VCaP (cell line): ENCODE results near the gene S100A7.
"Not testable (repeated sequence)": the region's sequence is repeated elsewhere in the genome, so short reads cannot be mapped to it uniquely, and the experiment has no call there.

ENCODE experiments used
- H3K27ac ChIP-seq: fragments of 450-650 bp; 2 replicates; pipeline ENCODE4 v1.5.1; 2017
- CTCF ChIP-seq: fragments of 450-650 bp; conservative IDR thresholded peaks from 2 replicates; pipeline ENCODE4 v1.5.1; 2017; ENCODE audit warnings: mild to moderate bottlenecking, moderate library complexity

The S100A7 gene

GRCh38 chr1:153429266-153430165, 30.9 kb downstream of the S100A7 start:
- H3K27ac ChIP-seq, result no peak overlapping the region
- TF ChIP-seq CTCF, result no peak

DNA sequence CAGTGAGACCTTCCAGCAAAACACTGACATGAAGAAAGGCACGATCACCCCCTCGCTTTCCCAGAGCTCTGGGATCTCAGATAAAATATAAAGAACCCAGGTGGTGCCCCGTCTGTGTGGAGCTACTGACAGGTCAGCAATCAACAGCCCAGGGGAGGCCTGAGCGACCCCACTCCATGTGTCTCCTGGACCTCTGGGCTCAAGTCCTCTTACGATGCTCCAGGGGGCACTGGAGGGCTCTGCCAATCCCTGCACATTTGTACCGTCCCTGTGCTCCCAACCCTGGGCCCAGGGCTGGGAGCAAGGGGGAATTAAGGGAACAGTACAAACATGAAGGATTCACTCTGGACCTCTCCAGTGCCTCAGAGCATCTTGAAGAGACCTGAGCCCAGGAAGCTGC, 31.7 kb downstream of the S100A7 start:
- no peak for TF ChIP-seq CTCF
- H3K27ac ChIP-seq, result no peak overlapping the region

DNA sequence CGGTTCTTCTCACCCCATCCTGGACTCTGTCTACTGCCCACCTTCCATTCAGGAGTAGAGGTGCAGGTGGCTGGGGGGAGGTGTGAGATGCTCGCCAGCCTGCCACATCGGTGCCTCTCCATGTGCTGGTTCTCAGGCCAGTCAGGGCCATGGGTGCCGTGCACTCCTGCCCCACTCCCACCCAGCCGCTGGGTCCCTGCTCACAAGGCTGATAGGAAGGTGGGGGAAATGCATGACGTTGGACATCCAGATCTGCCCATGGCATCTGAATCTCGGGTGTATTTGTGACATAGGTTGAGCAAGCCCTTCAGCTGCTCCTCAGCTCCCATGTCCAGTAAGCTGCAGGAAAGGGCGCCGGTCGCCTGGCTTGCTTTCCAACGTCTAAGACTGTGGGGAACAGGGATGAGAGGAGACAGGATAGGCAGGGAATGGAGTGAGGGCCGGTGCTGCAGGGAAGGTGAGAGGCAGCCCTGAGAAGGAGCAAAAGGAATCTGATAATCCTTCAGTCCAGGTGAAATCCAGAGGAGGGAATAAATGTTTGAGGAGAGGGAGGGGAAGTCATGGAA, 32.3 kb downstream of the S100A7 start:
- no peak for TF ChIP-seq CTCF
- H3K27ac ChIP-seq, result no peak overlapping the region

DNA sequence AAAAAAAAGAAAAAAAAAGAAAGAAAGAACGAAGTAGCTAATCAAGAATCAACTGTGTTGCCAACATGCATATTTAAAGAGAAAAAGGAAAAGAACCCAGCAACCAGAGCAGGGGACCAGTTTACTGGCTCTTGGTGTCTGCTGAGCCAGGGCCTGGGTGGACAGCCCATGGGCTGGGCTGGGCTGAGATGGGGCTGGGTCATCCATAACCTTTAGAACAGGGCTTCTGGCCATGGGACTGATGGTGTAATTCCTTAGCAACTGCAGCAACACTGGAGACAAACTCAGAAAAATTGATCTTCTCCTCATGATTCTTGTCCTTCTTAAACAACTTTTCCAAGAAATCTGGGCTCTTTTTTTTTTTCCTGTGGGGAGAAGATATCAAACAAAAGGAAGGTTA, 33.6 kb downstream of the S100A7 start:
- no peak for TF ChIP-seq CTCF
- no peak overlapping the region for H3K27ac ChIP-seq

DNA sequence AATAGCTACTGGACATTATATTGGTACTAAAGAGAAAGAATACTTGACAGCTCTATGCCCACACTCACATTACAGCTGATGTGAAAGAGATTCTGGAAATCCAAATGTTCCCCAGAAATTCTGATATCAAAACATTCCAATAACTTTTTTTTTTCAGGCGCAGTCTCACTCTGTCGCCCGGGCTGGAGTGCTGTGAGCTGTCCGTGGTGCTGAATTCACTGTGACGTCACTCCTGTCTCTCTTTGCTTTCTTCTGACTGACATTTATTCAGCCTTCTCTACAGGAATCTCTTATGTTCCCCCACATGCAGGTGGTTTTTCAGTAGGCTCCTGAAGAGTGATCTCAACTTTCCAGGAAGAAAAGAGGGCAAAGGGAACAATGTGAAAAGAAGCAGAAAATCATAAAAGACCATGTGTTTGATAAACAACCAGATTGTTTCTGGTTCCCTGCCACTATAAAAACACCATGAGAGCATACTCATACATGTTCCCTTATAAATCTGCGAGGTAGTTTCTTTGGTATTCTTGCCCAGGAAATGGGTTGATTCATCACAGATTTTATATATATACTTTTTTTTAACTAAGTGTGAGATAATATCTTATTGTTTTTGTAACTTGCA, 37.9 kb downstream of the S100A7 start:
- no peak for TF ChIP-seq CTCF

DNA sequence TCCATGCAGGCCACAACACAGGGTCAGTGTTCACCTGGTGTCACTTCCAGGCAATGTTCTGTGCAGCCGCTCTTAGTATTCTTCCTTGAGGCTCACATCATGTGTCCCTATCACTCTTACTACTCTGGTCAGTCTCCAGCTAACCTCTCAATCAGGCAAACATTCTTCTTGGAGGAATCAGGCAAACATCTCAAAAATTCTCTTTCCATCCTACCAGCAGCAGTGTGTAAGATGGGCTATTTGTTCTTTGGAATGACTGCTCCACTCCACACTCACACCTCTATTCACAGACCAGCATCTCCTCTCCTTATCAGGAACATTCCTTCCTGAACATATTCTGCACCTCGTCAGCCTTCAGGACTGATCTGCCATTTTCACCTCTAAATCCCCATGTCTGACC, 40.1 kb downstream of the S100A7 start:
- H3K27ac ChIP-seq, result no peak overlapping the region
- no peak for TF ChIP-seq CTCF

More for the DNA sequence above, 37.9 kb downstream of the S100A7 start:
- no peak overlapping the region for H3K27ac ChIP-seq

DNA sequence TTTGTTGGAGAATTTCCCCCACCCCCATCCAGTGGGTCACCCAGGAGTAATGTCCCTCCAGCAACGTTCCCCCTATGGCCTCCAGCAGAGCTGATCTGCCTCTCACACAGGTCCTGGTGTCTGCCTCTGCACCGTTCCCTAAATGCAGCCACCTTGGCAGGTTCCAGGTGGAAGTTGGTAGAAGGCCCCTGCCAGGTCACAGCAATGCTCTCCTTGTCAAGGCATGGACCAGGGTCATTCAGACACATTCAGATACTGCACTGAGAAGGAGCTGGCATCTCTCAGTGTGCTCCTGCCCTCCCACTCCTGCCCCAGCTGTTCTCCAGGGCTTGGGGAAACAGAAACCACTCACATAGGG, 41.0 kb downstream of the S100A7 start:
- not testable (repeated sequence) for H3K27ac ChIP-seq

DNA sequence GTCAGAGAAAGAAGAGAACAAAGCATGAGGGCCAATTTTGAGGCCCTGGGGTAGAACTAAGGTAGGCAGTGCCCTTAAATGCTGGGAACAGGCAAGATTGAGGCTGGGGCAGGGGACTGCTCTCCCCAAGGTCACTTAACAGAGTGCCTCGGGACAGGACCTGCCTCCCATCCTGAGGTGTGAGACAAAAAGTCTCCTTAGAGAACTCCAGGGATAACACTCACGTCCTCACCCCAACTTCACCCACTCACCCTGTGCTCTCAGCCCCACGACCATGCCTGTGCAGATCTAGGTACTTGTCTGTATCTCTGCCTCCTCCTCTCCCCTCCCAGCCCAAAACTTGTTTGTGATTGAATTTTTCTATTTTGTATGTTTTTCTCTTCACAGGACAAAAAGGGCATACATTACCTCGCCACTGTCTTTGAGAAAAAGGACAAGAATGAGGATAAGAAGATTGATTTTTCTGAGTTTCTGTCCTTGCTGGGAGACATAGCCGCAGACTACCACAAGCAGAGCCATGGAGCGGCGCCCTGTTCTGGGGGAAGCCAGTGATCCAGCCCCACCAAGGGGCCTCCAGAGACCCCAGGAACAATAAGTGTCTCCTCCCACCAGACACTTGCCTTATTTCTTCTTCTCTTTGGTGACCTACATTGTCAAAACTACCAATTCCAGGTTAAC, 41.6 kb downstream of the S100A7 start:
- H3K27ac ChIP-seq, result not testable (repeated sequence)
